NCI-H2081 treated with DMSO at 0.1 percent for 48 hours (cell line): Measurements from ENCODE around the gene ZNF469.

Experiments used
- DNase-seq: peaks from one replicate; lab custom pipeline; 2025; lab: John Stamatoyannopoulos, UW

Gene ZNF469

DNA sequence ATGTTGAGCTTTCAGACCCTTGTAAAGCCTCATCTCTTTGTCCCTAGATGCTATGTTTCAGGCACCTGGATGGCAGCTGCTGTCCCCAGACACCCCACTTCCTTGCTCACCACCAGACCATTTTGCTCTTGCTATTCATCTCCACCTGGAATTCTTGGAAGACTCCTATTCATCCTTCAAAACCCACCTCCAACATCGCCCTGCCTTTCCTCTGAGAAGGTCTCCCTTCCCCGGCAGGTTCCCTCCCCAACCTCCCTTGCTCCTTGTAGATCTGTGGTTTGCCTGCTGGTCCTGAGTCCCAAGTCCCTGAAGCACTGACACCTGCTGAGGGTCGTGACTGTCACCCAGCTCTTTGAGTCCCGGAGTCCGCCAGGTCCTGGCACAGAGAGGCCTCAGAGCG lies 9.9 kb downstream of the ZNF469 start:
- DNase-seq, result no peak

DNA sequence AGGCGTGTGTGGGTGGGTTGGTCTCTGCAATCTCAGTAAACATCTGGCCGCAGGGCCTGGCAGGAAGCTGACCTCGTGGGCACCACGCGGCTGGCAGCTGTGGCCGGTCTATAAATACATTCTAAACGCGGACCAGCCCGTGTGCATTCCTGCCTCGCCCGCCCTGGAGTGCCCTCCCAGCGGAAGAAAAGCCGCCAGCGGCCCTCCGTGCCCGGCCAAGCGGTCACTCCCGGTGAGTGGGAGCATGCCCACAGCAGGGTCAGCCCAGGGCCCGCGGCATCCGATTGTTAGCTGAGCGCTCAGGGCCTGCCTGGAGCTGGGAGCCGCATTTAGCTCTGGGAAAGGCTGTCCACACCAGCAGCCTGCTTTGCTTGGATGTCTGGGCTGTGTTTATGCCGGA lies 10.3 kb downstream of the ZNF469 start:
- DNase-seq, result no peak

DNA sequence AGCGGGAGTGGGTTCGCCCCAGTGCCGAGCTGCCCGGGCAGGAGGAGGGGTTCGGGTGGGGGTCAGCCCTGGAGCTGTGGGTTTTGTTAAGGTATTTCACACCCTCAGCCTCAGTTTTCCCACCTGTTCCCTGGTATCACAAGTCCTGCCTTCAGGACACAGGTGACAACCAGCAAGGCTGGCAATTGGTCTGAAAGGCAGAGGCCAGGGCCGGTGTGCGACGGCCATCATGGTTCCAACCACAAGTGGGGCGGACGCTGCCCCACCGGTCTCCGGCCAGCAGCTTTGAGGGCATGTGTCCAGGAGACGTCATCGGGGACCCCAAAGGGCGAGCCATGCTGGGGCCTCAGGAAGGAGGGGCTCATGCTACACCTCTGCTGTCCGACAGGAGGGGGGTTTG lies 10.8 kb downstream of the ZNF469 start:
- DNase-seq, result no peak

DNA sequence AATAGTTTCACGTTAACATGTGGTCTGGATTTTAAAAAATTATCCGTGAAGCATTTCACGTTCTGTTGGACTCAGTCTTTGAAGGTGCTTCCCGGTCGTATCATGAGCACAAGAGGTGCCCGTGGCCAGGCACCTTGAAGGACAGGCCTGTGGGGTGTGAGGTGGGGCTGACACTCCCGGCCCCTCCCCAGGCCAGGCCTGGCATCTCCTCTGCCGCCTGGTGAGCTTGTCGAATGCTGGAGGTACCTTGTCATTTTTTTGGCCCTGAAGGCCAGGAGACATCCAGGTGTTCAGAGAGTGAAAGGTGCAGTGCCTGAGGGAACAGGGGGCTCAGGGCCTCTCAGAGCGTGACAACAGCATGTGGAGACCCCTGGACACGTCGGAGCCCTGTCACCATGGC lies 11.7 kb downstream of the ZNF469 start:
- DNase-seq, result no peak

DNA sequence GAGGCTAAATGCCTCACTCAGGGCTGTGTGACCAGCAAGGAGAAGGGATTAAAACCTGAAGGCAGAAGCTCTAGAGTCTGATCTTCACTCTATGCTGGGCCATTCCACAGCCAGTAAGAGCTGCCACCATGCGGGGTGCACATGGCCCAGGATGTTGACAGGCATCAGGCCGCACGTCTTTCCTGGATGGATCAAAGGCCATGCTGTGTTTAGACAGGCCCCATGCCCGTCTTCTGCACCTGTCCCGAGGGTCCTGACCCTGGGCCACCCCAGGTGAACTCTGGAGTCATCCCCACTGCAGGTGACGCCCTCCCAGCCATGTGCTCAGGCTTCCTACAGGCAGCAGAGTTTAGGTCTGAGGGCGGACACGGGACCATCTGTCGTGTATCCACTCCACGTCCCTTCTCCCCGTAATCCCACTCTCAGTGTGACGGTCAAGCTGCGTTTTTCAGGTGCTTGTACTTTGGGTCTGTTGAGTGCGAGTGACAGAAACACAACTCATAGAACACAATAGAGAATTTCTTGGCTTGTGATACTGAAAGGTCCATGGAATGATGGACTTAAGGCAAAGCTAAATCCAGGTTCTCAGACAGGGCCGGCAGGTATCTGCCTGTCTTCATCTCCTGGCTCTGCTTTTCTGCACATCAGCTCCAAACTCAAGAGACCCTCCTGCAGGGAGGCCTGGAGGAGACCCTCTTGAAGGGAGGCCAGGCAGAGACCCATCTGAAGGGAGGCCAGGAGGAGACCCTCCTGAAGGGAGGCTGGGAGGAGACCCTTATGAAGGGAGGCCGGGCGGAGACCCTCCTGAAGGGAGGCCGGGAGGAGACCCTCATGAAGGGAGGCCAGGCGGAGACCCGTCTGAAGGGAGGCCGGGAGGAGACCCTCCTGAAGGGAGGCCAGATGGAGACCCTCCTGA lies 13.2 kb downstream of the ZNF469 start:
- no peak for DNase-seq

DNA sequence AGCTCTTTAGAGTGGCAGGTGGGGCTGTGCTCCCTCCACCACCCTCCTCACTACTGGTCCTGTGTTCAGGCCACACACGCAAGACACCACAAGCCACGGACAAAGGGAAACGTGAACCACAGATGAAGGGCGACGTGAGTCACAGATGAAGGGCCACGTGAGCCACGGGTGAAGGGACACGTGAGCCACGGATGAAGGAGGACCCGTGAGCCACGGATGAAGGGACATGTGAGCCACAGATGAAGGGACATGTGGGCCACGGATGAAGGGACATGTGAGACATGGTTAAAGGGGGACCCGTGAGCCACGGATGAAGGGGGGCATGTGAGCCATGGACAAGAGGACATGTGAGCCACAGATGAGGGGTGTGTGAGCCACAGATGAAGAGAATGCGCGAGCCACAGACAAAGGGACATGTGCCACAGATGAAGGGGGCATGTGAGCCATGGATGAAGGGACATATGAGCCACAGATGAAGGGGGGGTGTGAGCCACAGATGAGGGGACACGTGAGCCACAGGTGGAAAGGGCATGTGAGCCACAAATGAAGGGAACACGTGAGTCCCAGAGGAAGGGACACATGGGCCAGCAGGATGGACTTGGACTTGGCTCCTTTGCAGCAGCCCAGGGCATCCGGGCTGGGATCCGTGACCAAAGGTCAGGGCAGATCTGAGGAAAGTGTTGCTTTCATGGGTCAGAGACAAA lies 15.6 kb downstream of the ZNF469 start:
- DNase-seq, result no peak

DNA sequence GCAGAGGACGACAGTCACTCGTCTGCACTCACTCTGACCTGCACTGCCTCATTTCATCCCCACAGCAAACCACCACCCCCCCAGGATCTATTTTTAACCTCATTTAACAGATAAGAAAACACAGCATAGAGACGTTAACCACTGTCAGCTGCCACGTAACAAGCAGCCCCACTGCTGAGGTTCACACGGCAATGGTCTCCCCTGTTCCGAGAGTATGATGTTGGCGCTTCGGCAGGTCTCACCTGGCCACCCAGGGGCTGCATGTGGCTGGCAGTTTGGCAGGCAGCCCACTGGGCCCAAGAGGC lies 16.1 kb downstream of the ZNF469 start:
- no peak for DNase-seq

DNA sequence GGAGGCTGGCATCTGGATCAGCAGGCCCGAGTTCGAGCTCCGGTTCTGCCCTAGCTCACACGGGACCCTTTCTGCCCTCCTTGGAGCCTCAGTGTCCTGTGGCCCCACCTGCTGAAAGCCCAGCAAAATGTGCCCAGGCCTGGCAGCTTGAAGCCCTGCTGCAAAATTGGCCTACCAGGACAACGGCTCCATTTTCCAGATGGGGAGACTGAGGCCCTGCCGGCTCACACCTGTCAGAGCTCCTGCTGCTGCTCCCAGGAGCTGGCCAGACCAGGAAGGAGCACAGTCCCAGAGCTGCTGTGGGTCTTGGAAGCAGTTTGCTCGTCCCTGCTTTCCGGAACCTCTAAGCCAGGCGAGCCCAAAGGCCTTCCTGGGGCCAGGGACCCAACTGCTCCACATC lies 17.4 kb downstream of the ZNF469 start:
- DNase-seq, result no peak

DNA sequence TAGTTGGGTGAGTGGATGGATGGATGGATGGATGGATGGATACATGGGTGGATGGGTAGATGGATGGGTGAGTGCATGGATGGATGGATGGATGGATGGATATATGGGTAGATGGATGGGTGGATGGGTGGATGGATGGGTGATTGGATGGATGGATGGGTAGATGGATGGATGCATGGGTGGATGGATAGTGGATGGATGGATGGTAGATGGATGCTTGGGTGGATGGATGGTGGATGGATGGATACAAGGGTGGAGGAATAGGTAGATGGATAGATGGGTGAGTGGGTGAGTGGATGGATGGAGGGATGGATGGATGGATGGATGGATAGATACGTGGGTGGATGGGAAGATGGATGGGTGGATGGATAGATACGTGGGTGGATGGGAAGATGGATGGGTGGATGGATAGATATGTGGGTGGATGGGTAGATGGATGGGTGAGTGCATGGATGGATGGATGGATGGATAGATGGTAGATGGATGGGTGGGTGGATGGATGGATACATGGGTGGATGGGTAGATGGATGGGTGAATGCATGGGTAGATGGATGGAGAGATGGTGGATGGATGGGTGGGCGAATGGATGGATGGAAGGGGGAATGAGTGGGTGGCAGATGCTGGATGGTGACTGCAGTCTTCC lies 19.0 kb downstream of the ZNF469 start:
- DNase-seq, result no peak

DNA sequence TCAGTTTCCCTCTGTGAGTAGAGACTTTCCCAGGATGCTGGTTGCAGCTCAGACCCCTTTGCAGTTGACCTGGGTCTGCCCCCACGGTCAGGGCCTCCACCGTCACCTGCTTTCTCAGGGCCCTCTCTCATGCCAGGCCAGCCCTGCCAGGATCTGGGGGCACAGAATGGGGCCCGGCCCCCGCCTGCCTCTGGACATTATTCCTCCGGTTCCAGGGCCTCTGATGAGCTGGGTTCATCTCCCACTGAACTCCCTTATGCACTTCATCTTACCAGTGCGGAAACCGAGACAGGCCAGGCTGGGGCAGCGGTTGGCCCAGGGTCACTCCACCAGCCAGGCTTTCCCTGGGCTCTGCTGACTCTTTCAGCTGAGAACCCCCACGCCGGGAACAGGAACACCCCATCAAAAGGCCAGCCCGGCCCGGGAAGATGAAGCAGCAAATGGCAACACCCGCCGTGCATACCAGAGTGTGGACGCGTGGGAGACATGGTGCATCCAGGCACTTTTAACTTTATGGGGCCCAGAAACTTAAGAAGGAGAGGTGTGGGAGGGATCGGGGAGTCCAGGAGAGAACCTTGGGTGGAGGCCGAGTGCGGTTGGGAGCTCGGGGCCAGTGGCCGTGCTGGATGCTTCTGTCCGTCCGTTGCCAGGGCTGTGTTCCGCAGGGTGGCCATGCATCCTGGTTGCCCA lies 19.9 kb downstream of the ZNF469 start:
- DNase-seq, result no peak

DNA sequence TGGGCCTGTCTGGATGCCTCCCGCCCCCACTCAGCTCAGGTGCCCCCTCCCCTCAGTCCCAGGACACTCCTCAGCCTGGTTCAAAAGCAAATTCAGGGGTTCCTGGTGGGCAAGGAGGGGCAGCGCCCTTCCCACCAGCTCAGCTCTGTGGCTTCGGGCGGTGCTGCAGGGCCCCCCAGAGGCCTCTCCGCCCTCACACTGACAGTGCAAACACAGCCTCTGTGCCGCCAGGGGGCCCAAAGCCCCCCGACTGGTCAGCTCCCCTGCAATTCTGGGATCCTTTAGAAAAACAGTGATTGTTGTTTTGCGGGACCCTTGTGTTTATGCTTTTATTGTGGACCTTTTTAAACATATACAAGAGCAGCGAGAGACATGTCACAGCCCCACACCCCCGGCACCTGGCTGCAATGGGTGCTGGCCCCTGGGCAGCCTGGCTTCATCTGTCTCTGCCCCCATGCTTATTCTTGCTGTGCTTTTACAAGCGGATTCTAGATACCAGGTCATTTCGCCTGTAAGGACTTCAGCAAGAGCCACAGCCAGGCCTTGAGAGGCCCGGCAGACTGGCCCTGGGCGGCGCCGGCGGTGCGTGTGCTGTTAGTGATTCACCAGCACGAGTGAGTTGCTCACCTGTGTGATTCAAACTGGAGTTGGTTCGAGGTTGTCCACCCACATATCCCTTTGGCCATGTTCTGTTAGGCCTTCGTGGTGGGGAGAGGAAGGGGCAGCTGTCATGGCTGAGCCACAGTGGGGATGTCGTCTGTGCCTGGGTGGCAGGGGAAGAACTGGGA lies 21.2 kb downstream of the ZNF469 start:
- no peak for DNase-seq

DNA sequence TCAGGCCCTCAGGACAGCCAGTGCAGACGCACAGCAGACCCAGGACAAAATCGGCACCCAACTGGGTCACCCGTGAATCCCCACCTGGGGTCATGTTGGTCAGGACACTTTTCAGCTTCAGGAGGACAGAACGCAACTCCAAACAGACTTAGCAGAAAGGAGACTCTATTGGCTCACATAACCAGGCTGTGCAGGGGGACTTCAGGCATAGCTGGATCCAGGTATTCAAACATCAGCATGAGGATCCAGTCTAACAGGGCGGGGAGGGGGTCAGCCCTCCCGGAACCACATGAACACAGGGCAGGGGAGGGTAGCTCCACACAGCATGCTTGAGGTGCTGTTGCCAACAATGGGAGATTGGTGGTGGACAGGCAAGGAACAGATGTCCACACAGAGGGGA lies 22.0 kb downstream of the ZNF469 start:
- no peak for DNase-seq

DNA sequence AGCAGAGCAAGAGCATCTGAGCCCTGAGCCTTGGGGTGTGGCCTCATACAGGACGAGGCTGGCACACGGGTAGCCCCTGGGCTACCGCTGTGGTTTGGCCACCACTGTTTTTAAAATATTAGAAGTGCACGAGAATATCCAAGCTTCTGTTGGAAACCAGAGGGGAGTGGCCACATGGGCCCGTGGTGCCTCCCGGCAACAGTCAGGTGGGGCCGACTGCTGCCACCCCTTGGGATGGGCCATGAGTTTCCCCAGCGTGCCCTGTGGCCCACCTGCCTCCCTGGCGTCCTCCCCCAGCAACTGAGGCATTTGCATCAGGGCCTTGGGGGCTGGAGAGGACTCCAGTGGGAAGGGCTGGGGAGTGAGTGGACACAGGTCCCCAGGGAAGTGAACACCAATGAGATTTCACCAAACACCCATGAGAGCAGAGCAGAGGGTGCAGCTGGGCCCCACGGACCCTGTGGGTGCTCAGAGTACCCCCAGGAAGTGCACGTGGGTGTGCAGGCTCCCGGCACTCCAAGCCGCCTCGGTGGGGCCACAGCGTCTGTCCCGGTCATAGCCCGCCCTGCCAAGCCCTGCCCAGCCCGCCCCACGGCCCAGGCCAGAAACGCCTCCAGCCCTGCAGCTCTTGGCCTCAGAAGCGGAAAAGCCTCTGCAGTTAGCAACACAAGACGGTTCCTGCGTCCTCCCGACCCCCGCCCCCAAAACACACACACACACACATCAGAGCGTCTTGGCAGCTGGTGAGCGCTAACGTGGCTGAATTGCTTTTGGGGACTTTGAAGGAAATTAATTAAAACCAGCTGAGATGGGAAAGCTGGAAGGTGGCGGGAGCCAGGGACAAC lies 22.7 kb downstream of the ZNF469 start:
- no peak for DNase-seq

DNA sequence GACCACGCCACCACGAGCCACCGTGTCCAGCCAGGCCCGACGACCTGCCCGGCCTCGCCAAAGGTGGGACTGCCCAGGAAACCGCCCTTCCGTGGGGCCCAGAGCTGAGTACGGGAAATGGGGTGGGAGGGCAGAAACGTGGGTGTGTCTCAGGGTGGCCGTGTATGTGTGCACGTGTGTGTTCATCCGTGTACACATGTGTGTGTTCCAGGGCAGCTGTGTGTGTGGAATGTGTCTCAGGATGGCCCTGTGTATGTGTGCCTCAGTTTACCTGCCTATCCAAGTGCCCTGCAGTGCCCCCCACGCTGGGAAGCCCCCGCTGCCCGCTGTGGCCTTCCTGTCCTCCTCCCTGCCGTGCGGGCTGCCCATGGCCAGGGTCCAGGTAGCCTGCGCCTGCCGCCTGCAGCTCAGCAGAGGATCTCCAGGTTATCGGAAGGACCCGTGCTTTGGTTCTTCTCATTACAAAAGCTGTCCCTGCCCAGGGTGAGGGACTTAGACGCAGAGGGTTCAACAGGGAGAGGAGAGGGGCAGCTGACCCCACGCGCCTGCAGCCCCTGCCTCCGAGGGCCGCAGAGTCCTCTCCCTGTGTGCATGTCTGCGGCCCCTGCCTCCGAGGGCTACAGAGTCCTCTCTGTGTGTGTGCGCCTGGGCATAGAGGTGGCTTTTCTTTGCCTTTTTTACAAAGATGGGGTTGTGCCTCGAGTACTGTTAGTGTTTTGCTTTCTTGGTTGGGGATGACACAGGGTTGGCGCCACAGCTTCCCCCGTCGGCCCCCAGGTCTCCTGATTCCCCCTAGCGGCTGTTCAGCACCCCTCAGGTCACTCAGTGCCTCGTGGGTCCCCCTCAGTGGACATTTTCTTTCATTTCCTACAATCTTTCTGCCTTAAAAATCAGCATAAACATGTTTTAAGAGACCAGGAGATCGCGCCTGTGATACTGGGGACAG lies 23.6 kb downstream of the ZNF469 start:
- no peak for DNase-seq

DNA sequence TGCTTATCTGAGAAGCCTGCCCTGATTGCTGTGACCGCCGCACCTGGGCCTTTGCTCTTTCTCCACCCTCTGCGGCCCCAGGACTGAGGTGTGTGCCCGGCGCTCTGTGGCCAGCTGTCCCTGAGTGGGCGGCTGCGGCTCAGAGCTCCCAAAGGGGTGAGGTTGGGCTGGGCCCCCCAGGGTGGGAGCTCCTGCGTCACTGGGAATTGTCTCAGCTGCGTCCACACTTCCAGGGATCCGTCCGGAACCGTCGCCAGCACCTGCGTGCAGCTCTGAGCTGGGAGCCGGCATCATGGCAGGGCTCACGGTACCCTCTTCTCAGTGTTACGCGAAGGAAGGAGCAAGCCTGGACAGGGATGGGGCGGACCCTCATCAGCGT lies 24.3 kb downstream of the ZNF469 start:
- DNase-seq, result no peak

DNA sequence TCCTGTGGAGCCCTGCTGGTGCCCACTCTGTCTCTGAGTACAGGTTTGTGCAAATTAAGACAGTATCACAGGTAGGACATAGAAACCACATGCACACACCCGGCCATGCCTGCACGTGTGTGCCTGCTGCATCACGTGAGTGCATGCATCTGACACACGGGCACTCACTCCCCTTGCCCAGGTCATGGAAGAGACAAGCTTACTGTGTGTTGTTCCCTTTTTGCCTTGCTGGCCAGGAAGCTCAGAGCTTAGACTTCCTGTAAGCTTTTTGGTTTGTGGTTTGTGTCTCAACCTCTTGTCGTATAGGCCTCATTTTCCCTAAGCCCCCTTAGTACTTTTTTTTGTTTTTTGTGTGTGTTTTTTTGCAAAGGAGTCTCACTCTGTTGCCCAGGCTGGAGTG lies 25.0 kb downstream of the ZNF469 start:
- no peak for DNase-seq

DNA sequence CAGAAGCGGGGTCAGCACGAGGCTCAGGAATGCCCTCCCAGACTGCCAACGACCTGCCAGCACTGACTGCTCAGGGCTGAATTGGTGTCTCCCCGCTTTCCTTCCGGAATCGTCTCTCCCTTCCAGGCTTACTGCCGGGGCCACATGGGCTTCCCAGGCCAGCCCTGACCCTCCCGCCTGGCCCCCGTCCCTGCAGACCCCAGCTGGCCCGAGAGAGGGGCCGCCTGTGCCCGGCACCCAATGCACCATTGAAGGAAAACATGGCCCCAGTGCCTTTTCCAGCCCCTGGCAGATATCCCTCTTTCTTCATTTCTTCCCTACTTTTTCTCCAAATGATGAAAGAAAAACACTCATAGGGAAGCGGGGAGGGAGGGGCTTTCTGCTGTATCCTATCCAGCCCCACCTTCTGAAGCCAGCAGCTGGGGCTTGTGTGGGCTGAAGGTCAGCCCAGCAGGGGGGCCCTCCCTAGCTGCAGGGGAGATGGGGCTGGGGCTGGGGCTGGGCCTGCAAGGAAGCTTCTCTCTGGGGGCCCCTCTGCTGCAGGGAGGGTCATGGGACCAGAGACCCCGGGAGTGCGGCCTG lies 25.9 kb downstream of the ZNF469 start:
- no peak for DNase-seq

DNA sequence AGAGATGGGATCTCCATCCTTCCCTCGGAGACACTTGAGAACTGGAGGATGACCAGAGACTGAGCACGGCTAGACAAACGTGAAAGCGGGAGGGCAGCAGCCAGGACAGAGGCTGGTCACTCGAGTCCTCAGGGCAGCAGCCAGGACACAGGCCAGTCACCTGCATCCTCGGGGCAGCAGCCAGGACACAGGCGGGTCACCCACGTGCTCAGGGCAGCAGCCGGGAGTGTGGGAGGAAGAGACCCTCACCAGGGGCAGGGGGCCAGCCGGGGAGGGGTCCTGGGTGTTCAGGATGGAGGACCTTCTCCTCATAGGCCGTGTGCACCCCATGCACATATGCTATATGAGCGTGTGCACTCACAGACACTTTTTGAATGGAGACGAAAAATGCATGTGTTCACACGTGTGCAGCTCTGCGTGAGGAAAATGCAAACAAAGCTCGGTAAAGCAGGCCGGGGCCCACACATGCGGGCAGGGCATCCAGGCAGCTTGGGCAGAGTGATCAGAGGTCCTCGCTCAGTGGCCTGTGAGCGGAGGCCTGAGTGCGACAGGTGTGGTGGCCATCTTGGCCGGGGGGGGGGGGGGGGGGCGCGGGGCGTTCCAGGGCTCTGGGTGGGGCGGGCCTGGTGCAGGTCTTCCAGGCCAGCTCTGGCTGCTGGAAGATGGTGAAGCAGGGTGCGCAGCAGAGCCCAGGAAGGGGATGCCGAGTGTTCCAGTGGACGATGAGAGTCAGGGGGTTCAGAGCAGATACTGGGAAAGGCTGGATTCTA lies 26.7 kb downstream of the ZNF469 start:
- DNase-seq, result no peak
